Measurements from ENCODE around the gene PIGN. TPM values are rescaled to one million over a fixed set of nuclear protein-coding genes. Genes with fewer than 3 reads are reported as not detected.
A peak's percentile ranks its signal among the peaks of the same experiment; 100 is the strongest.

Gene PIGN
- total RNA-seq, 1 experiment from 2014 or later: 30.9 TPM

DNA sequence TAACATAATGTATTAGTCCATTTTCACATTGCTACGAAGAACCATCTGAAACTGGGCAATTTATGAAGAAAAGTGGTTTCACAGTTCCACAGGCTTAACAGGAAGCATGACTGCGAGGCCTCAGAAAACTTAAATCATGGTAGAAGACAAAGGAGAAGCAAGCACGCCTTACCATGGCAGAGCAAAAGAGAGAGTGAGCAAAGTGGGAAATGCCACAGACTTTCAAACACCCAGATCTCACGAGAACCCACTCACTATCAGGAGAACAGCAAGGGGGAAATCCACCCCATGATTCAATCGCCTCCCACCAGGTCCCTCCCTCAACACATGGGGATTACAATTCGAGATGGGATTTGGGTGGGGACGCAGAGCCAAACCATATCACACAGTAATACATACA lies 22.5 kb downstream of the PIGN start:
- TF ChIP-seq, protein P1, sequence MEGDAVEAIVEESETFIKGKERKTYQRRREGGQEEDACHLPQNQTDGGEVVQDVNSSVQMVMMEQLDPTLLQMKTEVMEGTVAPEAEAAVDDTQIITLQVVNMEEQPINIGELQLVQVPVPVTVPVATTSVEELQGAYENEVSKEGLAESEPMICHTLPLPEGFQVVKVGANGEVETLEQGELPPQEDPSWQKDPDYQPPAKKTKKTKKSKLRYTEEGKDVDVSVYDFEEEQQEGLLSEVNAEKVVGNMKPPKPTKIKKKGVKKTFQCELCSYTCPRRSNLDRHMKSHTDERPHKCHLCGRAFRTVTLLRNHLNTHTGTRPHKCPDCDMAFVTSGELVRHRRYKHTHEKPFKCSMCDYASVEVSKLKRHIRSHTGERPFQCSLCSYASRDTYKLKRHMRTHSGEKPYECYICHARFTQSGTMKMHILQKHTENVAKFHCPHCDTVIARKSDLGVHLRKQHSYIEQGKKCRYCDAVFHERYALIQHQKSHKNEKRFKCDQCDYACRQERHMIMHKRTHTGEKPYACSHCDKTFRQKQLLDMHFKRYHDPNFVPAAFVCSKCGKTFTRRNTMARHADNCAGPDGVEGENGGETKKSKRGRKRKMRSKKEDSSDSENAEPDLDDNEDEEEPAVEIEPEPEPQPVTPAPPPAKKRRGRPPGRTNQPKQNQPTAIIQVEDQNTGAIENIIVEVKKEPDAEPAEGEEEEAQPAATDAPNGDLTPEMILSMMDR (conservative IDR thresholded peaks at IDR 0.05): no peak
- Histone ChIP-seq H2BK120ac (ENCODE audit: low read depth, low read length, poor library complexity, severe bottlenecking) (no peak overlapping the region), H3K23me2 (ENCODE audit: insufficient read length, low read depth, low read length, poor library complexity, severe bottlenecking) (no peaks in the 10 kb centered on the region), H2BK20ac (ENCODE audit: low read depth, low read length, poor library complexity, severe bottlenecking) (no peak overlapping the region), H3K27ac (ENCODE audit: insufficient read length, low read depth, low read length) (no peak overlapping the region), H4K5ac (ENCODE audit: insufficient read length, low read depth, low read length) (no peak overlapping the region), H3K9ac (ENCODE audit: extremely low read depth, insufficient read length, low read length) (no peak overlapping the region), H2BK5ac (ENCODE audit: insufficient read length, low read length) (no peak overlapping the region), H4K20me1 (ENCODE audit: control insufficient read depth, insufficient read depth, insufficient read length) (no peaks in the 10 kb centered on the region), H3K9me3 (ENCODE audit: control insufficient read depth, low read depth, low read length) (no peaks in the 10 kb centered on the region), H3K56ac (ENCODE audit: insufficient read length, low read depth, low read length) (no peak overlapping the region), H2AFZ (ENCODE audit: low read length) (no peak overlapping the region), H2AK5ac (ENCODE audit: insufficient read length, low read length) (no peak overlapping the region), H2BK15ac (ENCODE audit: low read depth, low read length) (no peak overlapping the region), H4K91ac (ENCODE audit: insufficient read length, low read depth, low read length) (no peak overlapping the region), H3K14ac (ENCODE audit: insufficient read depth, low read length) (no peak overlapping the region), H3T11ph (ENCODE audit: low read length) (no peak overlapping the region), H3K18ac (ENCODE audit: insufficient read length, low read depth, low read length) (no peak overlapping the region), H2BK12ac (ENCODE audit: insufficient read length, low read depth, low read length) (no peak overlapping the region), H3K79me2 (ENCODE audit: insufficient read depth, low read length) (no peaks in the 10 kb centered on the region), H4K8ac (replicated peaks; ENCODE audit: insufficient read length, low read depth, low read length) (no peak overlapping the region), H3K79me1 (ENCODE audit: insufficient read depth, low read depth, low read length, poor library complexity, severe bottlenecking) (no peaks in the 10 kb centered on the region), H3K4me2 (ENCODE audit: insufficient read depth, insufficient read length, low read length) (no peak overlapping the region), H3K4me1 (ENCODE audit: insufficient read depth, low read length) (peaks cover 3% of the 10 kb centered on the region; the same call in 1 of the 2 replicates), H3K23ac (ENCODE audit: insufficient read length, low read depth, low read length) (no peak overlapping the region), H3K27me3 (ENCODE audit: insufficient read depth, low read length) (no peaks in the 10 kb centered on the region), H3K4ac (ENCODE audit: low read depth, low read length) (no peak overlapping the region)
- Mint-ChIP-seq H3K9me3 (peaks cover 6 to 11% of the 10 kb centered on the region in 2 experiments; a peak in 4 of 5 replicates), H3K27ac (peak overlapping the region; percentile 2 to 33 (median 20); a peak in 3 of 7 replicates), H3K27me3 (ENCODE audit: low read depth) (no peaks in the 10 kb centered on the region), H3K36me3 (ENCODE audit: insufficient read depth in 1 of 3, low read depth in 3 of 3) (peaks cover 7 to 31% (median 13%) of the 10 kb centered on the region in 3 experiments), H3K4me1 (peaks cover 15 to 16% of the 10 kb centered on the region in 2 experiments), H3K4me3 (no peak overlapping the region)
- DNase-seq: no peak
- no CpG with 5 or more reads among the region's 7 CpGs for WGBS (ENCODE audit: extremely low coverage, insufficient read length, low lambda C conversion rate)

All from H9 (cell line).